Gastrocnemius medialis (tissue), 4 donors: ENCODE data around the gene MEGF11. TPM values are rescaled to one million over a fixed set of nuclear protein-coding genes. Genes with fewer than 3 reads are reported as not detected.

ENCODE experiments used
- ATAC-seq, 2 donors: fragments of 150-250 bp; one replicate each; pipeline ENCODE4 v1.9.1; 2016
- DNase-seq, 2 donors: peaks; one replicate each; pipeline ENCODE4 v3.0.0-alpha.2; 2019
- H3K27ac ChIP-seq, 4 donors: fragments of 200-600 bp; sonication (generic); 1 replicate in 1 of 4; 2 replicates in 3 of 4; pipeline ENCODE4 v1.5.1; 2016 to 2018; ENCODE audit warnings: mild to moderate bottlenecking in 2 of 4, moderate library complexity in 1 of 4
- H3K27me3 ChIP-seq, 3 donors: fragments of 200-600 bp; sonication (generic) in 2 of 3; 1 replicate in 1 of 3; 2 replicates in 2 of 3; pipeline versions ENCODE4 v1.5.1 to v1.6.0; 2016 to 2019; ENCODE audit warnings: mild to moderate bottlenecking in 1 of 3, moderate library complexity in 1 of 3
- H3K36me3 ChIP-seq, 2 donors: fragments of 200-600 bp; sonication (generic) in 1 of 2; one replicate each; pipeline ENCODE4 v1.5.1; 2017 to 2018
- H3K4me1 ChIP-seq, 2 donors: fragments of 200-600 bp; sonication (generic) in 1 of 2; one replicate each; pipeline ENCODE4 v1.5.1; 2016 to 2017; ENCODE audit warnings: mild to moderate bottlenecking in 2 of 2
- H3K4me3 ChIP-seq, 4 donors: fragments of 200-600 bp; sonication (generic) in 3 of 4; 1 replicate in 1 of 4; 2 replicates in 3 of 4; pipeline ENCODE4 v1.5.1; 2016 to 2019; ENCODE audit warnings: mild to moderate bottlenecking in 2 of 4
- H3K9me3 ChIP-seq, 3 donors: fragments of 200-600 bp; sonication (generic) in 2 of 3; 1 replicate in 1 of 3; 2 replicates in 2 of 3; pipeline ENCODE4 v1.5.1; 2016 to 2019
- POLR2A ChIP-seq, 2 donors: fragments of 450-650 bp; IDR thresholded peaks; one replicate each; pipeline ENCODE4 v1.6.1; 2017; ENCODE audit warnings: antibody characterized with exemption in 2 of 2, mild to moderate bottlenecking in 2 of 2, moderate library complexity in 2 of 2
- in situ Hi-C, 4 donors: fragments of 200-750 bp; cut with MboI; loops; one replicate each; pipeline versions ENCODE4 v1.15.0 to v1.8.0; 2017; ENCODE audit warnings: low sequenced_read_pairs in 4 of 4
- intact Hi-C: fragments of 100-400 bp; cut with DNase I; formaldehyde crosslinking; loops from one replicate; pipeline ENCODE4 v1.15.1; 2023; ENCODE audit warnings: low total_unique reads
- total RNA-seq, 4 donors: library from RNA; depleted of rRNA; stranded (reverse); fragments of >200 nt; gene quantifications; one replicate each; pipeline versions ENCODE4 v1.1.0 to v1.2.3, GENCODE V29; 2016
- TF ChIP-seq, protein P1 (sequence below), 5 experiments: fragments of 450-650 bp in 3 of 5; fragments of 200-600 bp in 2 of 5; sonication (generic) in 2 of 5; IDR thresholded peaks in 4 of 5; conservative IDR thresholded peaks in 1 of 5; 1 replicate in 4 of 5; 2 replicates in 1 of 5; pipeline ENCODE4 v1.5.1; 2016 to 2019; ENCODE audit warnings: antibody characterized with exemption in 5 of 5, mild to moderate bottlenecking in 3 of 5, moderate library complexity in 3 of 5

MEGF11 gene
- total RNA-seq, 4 donors from 2014 or later: not detected

DNA sequence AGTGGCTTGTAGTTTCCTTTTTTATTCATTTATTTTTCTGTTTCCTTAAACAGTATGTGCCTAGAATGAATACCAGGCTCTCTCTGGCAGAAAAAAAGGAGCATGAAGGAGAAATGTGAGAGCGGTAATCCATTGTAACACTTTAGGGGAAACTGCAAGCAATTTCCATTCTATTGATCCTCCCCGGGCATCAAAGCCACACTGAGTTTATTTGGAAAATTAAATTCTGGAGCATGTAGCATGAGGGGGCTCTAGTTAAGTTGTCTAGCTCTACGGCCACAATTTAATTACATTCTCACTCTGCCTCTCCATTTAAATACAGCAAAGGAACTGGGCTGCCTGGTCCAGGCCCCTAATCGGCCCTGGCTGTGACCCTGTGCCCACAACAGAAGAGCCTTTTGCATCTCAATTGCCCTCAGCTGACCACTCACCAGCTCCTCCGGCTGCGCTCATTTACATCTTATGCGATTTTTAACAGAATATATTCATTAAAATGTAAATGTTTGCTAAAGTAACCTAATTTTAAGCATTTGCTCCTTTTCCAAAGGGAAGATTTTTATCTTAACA, 72.9 kb downstream of the MEGF11 start:
- H3K9me3 ChIP-seq: no peaks in the 10 kb centered on the region
- no peak overlapping the region for H3K4me3 ChIP-seq
- no peak overlapping the region for H3K27ac ChIP-seq
- DNase-seq: no peak
- intact Hi-C loops: no loop called here
- in situ Hi-C loops: loop anchor here in 1 of 4 donors (25.0 kb wide), 1 partner anchor 193 kb away; no protein-coding TSS in a partner anchor
- H3K36me3 ChIP-seq: no peaks in the 10 kb centered on the region
- TF ChIP-seq, protein P1, sequence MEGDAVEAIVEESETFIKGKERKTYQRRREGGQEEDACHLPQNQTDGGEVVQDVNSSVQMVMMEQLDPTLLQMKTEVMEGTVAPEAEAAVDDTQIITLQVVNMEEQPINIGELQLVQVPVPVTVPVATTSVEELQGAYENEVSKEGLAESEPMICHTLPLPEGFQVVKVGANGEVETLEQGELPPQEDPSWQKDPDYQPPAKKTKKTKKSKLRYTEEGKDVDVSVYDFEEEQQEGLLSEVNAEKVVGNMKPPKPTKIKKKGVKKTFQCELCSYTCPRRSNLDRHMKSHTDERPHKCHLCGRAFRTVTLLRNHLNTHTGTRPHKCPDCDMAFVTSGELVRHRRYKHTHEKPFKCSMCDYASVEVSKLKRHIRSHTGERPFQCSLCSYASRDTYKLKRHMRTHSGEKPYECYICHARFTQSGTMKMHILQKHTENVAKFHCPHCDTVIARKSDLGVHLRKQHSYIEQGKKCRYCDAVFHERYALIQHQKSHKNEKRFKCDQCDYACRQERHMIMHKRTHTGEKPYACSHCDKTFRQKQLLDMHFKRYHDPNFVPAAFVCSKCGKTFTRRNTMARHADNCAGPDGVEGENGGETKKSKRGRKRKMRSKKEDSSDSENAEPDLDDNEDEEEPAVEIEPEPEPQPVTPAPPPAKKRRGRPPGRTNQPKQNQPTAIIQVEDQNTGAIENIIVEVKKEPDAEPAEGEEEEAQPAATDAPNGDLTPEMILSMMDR (IDR thresholded peaks at IDR 0.05 in 4 of 5, conservative IDR thresholded peaks at IDR 0.05 in 1 of 5): no peak
- TF ChIP-seq POLR2A (IDR thresholded peaks at IDR 0.05): no peak
- H3K27me3 ChIP-seq: peaks cover 0 to 14% (median 6%) of the 10 kb centered on the region in 3 donors
- no peak for ATAC-seq
- H3K4me1 ChIP-seq: no peaks in the 10 kb centered on the region

DNA sequence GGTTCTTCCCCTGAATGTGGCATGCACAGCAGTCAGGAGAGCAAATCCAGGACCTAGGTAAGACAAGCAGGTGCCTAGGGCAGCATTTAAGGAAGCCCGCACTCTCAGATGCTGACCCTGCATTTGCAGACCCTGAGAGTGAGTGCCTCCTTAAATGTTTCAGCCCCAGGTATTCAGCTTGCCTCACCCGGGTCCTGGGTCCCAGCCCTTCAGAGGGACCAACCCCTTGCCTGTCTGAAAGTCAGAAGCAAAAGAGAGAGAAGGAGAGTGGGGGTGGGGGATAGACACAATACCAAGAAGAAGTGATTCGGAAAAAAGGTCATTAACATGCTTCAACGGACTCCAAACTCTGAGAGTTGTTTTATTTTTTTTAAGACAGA, 75.0 kb downstream of the MEGF11 start:
- Histone ChIP-seq H3K4me3 (no peak overlapping the region), H3K4me1 (no peaks in the 10 kb centered on the region), H3K9me3 (no peaks in the 10 kb centered on the region), H3K36me3 (no peaks in the 10 kb centered on the region), H3K27ac (no peak overlapping the region), H3K27me3 (peaks cover 0 to 13% (median 6%) of the 10 kb centered on the region in 3 donors)
- ATAC-seq (no peak), DNase-seq (no peak)
- intact Hi-C loops: no loop called here
- in situ Hi-C loops: loop anchor here in 1 of 4 donors (25.0 kb wide), 1 partner anchor 191 kb away; no protein-coding TSS in a partner anchor
- TF ChIP-seq, protein P1 (IDR thresholded peaks at IDR 0.05 in 4 of 5, conservative IDR thresholded peaks at IDR 0.05 in 1 of 5): no peak
- TF ChIP-seq POLR2A (IDR thresholded peaks at IDR 0.05): no peak

DNA sequence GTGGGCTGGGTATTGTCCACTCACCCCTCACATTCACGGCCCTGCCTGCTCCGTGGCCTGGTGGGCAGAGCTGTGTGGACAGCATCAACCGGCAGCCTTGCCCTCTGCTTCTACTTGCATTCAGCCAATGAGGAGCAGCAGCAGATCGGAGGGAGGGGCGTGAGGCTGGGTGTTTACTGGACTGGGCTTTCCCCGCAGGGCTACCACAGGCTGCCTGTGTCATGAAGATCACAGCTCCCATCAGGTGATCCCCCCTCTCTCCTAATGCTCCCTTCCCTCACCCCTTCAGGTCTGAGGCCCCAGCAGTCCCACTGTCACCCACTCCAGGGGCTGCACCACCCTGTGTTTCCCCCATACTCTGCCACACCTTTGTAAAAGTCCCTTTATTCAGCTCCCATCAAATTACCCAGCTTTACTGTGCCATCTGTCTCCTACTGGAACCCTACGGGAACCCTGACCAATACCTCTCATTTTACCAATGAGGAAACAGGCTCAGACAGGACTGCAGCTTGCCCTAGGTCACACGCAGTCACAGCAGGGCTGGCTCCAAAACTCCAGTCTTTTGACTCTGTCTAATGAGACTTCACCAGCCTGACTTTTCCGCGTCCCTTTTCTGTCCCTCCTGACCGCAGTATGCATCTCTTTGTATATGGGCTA, 81.1 kb downstream of the MEGF11 start:
- H3K27ac ChIP-seq: no peak overlapping the region
- peaks cover 0 to 13% (median 3%) of the 10 kb centered on the region in 3 donors for H3K27me3 ChIP-seq

DNA sequence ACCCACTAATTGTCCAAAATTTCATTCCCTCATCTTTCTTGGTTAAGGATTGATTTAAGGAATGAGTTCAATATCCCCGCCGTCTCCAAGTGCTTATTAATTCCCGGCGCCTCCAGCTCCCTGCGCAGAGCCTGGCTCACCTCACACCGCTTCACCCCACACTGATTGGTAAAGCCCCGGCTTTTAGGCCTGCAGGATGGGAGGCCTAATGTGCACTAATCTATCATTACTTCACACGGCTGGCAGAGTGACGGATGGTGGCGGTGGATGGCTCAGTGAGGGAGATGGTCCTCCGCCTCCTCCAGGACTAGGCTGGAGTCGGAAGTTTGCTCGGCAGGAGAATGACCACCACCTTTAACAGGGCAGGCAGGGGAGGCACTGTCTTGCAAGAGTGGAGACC, 81.7 kb downstream of the MEGF11 start:
- DNase-seq (no peak), ATAC-seq (no peak)
- Histone ChIP-seq H3K27ac (no peak overlapping the region), H3K4me1 (no peaks in the 10 kb centered on the region), H3K4me3 (no peak overlapping the region), H3K9me3 (no peaks in the 10 kb centered on the region), H3K36me3 (no peaks in the 10 kb centered on the region), H3K27me3 (peaks cover 0 to 13% (median 3%) of the 10 kb centered on the region in 3 donors)
- in situ Hi-C loops: no loop called here
- TF ChIP-seq POLR2A (IDR thresholded peaks at IDR 0.05): no peak
- TF ChIP-seq, protein P1 (IDR thresholded peaks at IDR 0.05 in 4 of 5, conservative IDR thresholded peaks at IDR 0.05 in 1 of 5): no peak
- intact Hi-C loops: no loop called here

More for the DNA sequence above, 81.1 kb downstream of the MEGF11 start:
- DNase-seq (no peak), ATAC-seq (no peak)
- TF ChIP-seq, protein P1 (IDR thresholded peaks at IDR 0.05 in 4 of 5, conservative IDR thresholded peaks at IDR 0.05 in 1 of 5): no peak
- no peak for TF ChIP-seq POLR2A (IDR thresholded peaks at IDR 0.05)
- Histone ChIP-seq H3K36me3 (no peaks in the 10 kb centered on the region), H3K9me3 (no peaks in the 10 kb centered on the region), H3K4me1 (no peaks in the 10 kb centered on the region), H3K4me3 (no peak overlapping the region)
- intact Hi-C loops: no loop called here
- in situ Hi-C loops: no loop called here
